ENCODE measurements around the gene IQGAP1. TPM values are rescaled to one million over a fixed set of nuclear protein-coding genes. Genes with fewer than 3 reads are reported as not detected.

Gene IQGAP1
- total and polyA plus RNA-seq, 2 of the 4 experiments (the other 2 are of a cell fraction), result 87.5 to 207 TPM

- dilution Hi-C loops (cut with HindIII; ENCODE audit: low sequenced_read_pairs, unreplicated experiment) (no loop called here), in situ Hi-C loops (cut with MboI; ENCODE audit: low sequenced_read_pairs) (loop anchor here (10.0 kb wide), 1 partner anchor 390 kb away; the partner anchor contains the start of gene FES), intact Hi-C loops (cut with micrococcal nuclease) (loop anchor here (5.0 kb wide), 1 partner anchor 197 kb away; no protein-coding TSS in a partner anchor)
- WGBS, 2 experiments (ENCODE audit: extremely low coverage in 2 of 2, insufficient read length in 1 of 2), result no CpG with 5 or more reads among the region's 3 CpGs
- no peak overlapping the region for H2BK120ac ChIP-seq (ENCODE audit: low read depth, low read length)
- H3K18ac ChIP-seq (ENCODE audit: low read depth, low read length), result no peak overlapping the region
- H3K27ac ChIP-seq (ENCODE audit: insufficient read depth, low read length), result no peak overlapping the region
- peaks cover 52% of the 10 kb centered on the region for H3K36me3 ChIP-seq (ENCODE audit: control insufficient read depth, insufficient read depth, low read length)
- H3K9me1 ChIP-seq (ENCODE audit: insufficient read depth, low read length), result peaks cover 3% of the 10 kb centered on the region
- H3K4me1 ChIP-seq (ENCODE audit: control insufficient read depth, insufficient read depth, low read length), result no peaks in the 10 kb centered on the region
- no peak overlapping the region for H3K4me2 ChIP-seq (ENCODE audit: low read depth, low read length)
- H4K8ac ChIP-seq (ENCODE audit: low read depth in 2 of 2, low read length in 2 of 2), result no peak overlapping the region
- H2AFZ ChIP-seq (replicated peaks; ENCODE audit: low read length, poor library complexity), result no peak overlapping the region
- no peak overlapping the region for H3K4me3 ChIP-seq (ENCODE audit: insufficient read depth, low read depth, low read length)
- no peak overlapping the region for H3K23ac ChIP-seq (ENCODE audit: low read depth, low read length)
- no peak overlapping the region for H3K14ac ChIP-seq (replicated peaks; ENCODE audit: low read depth, low read length)
- H3K9me3 ChIP-seq (ENCODE audit: control insufficient read depth, insufficient read depth, low read length), result no peaks in the 10 kb centered on the region
- H3K79me1 ChIP-seq (ENCODE audit: low read depth in 1 of 2, low read length in 2 of 2), result peaks cover 10 to 11% of the 10 kb centered on the region in 2 experiments; a peak in 3 of 4 replicates
- H2AK5ac ChIP-seq (ENCODE audit: low read depth, low read length), result no peak overlapping the region
- ChIA-PET CTCF (interaction anchor here (0.5 kb wide), 1 partner anchor 24 kb away, joined by 4 read pairs; no protein-coding TSS in a partner anchor), POLR2A (ENCODE audit: unreplicated experiment) (no interaction called here)
- H2BK15ac ChIP-seq (ENCODE audit: low read depth, low read length), result no peak overlapping the region
- H3K4ac ChIP-seq (ENCODE audit: low read depth, low read length), result no peak overlapping the region
- H2AK9ac ChIP-seq (replicated peaks; ENCODE audit: low read depth, low read length, poor library complexity), result no peak overlapping the region
- no peak overlapping the region for H3K9ac ChIP-seq (ENCODE audit: low read depth, low read length)
- no peak overlapping the region for H4K91ac ChIP-seq (ENCODE audit: insufficient read depth, low read depth, low read length)
- H4K5ac ChIP-seq (ENCODE audit: low read depth, low read length), result no peak overlapping the region
- TF ChIP-seq CTCF (conservative IDR thresholded peaks at IDR 0.05; ENCODE audit: low read depth, low read length) (no peak), BHLHE40 (IDR thresholded peaks at IDR 0.05; ENCODE audit: low read depth, low read length) (no peak), ELK1 (IDR thresholded peaks at IDR 0.05; ENCODE audit: borderline replicate concordance, low read depth, low read length) (no peak), CHD1 (IDR thresholded peaks at IDR 0.05; ENCODE audit: low read depth, low read length) (no peak), MXI1 (IDR thresholded peaks at IDR 0.05; ENCODE audit: borderline replicate concordance, low read depth, low read length) (no peak), RCOR1 (IDR thresholded peaks at IDR 0.05; ENCODE audit: insufficient replicate concordance, low read length) (no peak), NFE2L2 (IDR thresholded peaks at IDR 0.05; ENCODE audit: low read depth, low read length) (no peak), MAZ (IDR thresholded peaks at IDR 0.05; ENCODE audit: borderline replicate concordance, low read depth, low read length) (no peak), FOS (IDR thresholded peaks at IDR 0.05; ENCODE audit: low read depth, low read length) (no peak), USF2 (IDR thresholded peaks at IDR 0.05; ENCODE audit: low read depth, low read length) (no peak), MAFK (IDR thresholded peaks at IDR 0.05; ENCODE audit: low read depth, low read length) (no peak), CEBPB (IDR thresholded peaks at IDR 0.05; ENCODE audit: low read depth, low read length) (no peak), POLR2A (IDR thresholded peaks at IDR 0.05; ENCODE audit: low read depth, low read length) (no peak), RAD21 (IDR thresholded peaks at IDR 0.05; ENCODE audit: low read length) (no peak)
- H3K27me3 ChIP-seq (ENCODE audit: control insufficient read depth, insufficient read depth, low read length), result no peaks in the 10 kb centered on the region
- ATAC-seq (ENCODE audit: low read depth), result no peak
- DNase-seq, result no peak
- H2BK20ac ChIP-seq (ENCODE audit: low read depth, low read length), result no peak overlapping the region
- no peak overlapping the region for H2BK5ac ChIP-seq (ENCODE audit: low read depth, low read length, poor library complexity, severe bottlenecking)
- H3K56ac ChIP-seq (ENCODE audit: extremely low read depth, insufficient read depth, low read length), result no peak overlapping the region
- BruUV-seq (replicated peaks), result no TSS peak
- H4K20me1 ChIP-seq (ENCODE audit: insufficient read depth, low read length), result no peaks in the 10 kb centered on the region
These were observed 107.0 kb downstream of the IQGAP1 start for GRCh38 chr15:90495067-90495466.
